Measurements from ENCODE around the gene KRTAP15-1.

- TF ChIP-seq, protein P1, sequence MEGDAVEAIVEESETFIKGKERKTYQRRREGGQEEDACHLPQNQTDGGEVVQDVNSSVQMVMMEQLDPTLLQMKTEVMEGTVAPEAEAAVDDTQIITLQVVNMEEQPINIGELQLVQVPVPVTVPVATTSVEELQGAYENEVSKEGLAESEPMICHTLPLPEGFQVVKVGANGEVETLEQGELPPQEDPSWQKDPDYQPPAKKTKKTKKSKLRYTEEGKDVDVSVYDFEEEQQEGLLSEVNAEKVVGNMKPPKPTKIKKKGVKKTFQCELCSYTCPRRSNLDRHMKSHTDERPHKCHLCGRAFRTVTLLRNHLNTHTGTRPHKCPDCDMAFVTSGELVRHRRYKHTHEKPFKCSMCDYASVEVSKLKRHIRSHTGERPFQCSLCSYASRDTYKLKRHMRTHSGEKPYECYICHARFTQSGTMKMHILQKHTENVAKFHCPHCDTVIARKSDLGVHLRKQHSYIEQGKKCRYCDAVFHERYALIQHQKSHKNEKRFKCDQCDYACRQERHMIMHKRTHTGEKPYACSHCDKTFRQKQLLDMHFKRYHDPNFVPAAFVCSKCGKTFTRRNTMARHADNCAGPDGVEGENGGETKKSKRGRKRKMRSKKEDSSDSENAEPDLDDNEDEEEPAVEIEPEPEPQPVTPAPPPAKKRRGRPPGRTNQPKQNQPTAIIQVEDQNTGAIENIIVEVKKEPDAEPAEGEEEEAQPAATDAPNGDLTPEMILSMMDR (IDR thresholded peaks at IDR 0.05 in 8 of 11, conservative IDR thresholded peaks at IDR 0.05 in 3 of 11) = no peak
- no peak for TF ChIP-seq POLR2A (IDR thresholded peaks at IDR 0.05)
Observed at GRCh38 chr21:30425826-30426225, 14.2 kb upstream of the KRTAP15-1 start, which contains the start of gene KRTAP13-3.
